HG03520 (cell line): ENCODE measurements around the gene ADGRB3.
"Not testable (repeated sequence)": the region's sequence is repeated elsewhere in the genome, so short reads cannot be mapped to it uniquely, and the experiment has no call there.

Source experiments
- ATAC-seq: cut with Tn5 transposase; IDR thresholded peaks from one replicate; pipeline ENCODE4 v1.9.1; 2021; ENCODE audit warnings: mild to moderate bottlenecking, moderate library complexity; ENCODE audit not compliant: unreplicated experiment

Gene ADGRB3

GRCh38 chr6:69105288-69105687 lies 470.2 kb downstream of the ADGRB3 start:
- no peak for ATAC-seq

- no peak for ATAC-seq
These were observed 471.4 kb downstream of the ADGRB3 start for GRCh38 chr6:69106511-69106910.

GRCh38 chr6:69111301-69111700 lies 476.2 kb downstream of the ADGRB3 start:
- ATAC-seq = no peak

GRCh38 chr6:69116658-69117057 lies 481.6 kb downstream of the ADGRB3 start:
- ATAC-seq = no peak

GRCh38 chr6:69121461-69122406 lies 486.7 kb downstream of the ADGRB3 start:
- ATAC-seq = not testable (repeated sequence)

GRCh38 chr6:69122407-69122773 lies 487.3 kb downstream of the ADGRB3 start:
- no peak for ATAC-seq

- no peak for ATAC-seq
These were observed 493.3 kb downstream of the ADGRB3 start for GRCh38 chr6:69128411-69128810.

GRCh38 chr6:69129046-69129445 lies 494.0 kb downstream of the ADGRB3 start:
- no peak for ATAC-seq

GRCh38 chr6:69135927-69136326 lies 500.8 kb downstream of the ADGRB3 start:
- no peak for ATAC-seq

GRCh38 chr6:69138148-69138547 lies 503.1 kb downstream of the ADGRB3 start:
- no peak for ATAC-seq

GRCh38 chr6:69138893-69139494 lies 503.9 kb downstream of the ADGRB3 start:
- no peak for ATAC-seq

- ATAC-seq = no peak
These were observed 510.0 kb downstream of the ADGRB3 start for GRCh38 chr6:69145062-69145461.

- ATAC-seq = no peak
These were observed 511.3 kb downstream of the ADGRB3 start for GRCh38 chr6:69146385-69146784.

GRCh38 chr6:69155467-69155866 lies 520.4 kb downstream of the ADGRB3 start:
- ATAC-seq = no peak

- ATAC-seq = no peak
These were observed 527.7 kb downstream of the ADGRB3 start for GRCh38 chr6:69162811-69163210.

- no peak for ATAC-seq
These were observed 529.6 kb downstream of the ADGRB3 start for GRCh38 chr6:69164564-69165229.

- peak; percentile 72 for ATAC-seq
These were observed 544.6 kb downstream of the ADGRB3 start for GRCh38 chr6:69179681-69180080.

- ATAC-seq = no peak
These were observed 545.4 kb downstream of the ADGRB3 start for GRCh38 chr6:69180361-69181067.

- ATAC-seq = no peak
These were observed 546.9 kb downstream of the ADGRB3 start for GRCh38 chr6:69181964-69182363.

GRCh38 chr6:69185276-69185675 lies 550.2 kb downstream of the ADGRB3 start:
- no peak for ATAC-seq

- ATAC-seq = no peak
These were observed 567.7 kb downstream of the ADGRB3 start for GRCh38 chr6:69202768-69203167.
